Body of pancreas (tissue), 4 donors: ENCODE measurements around the gene RPS6KA5.

Experiments used
- CTCF ChIP-seq, 7 experiments: fragments of 450-650 bp in 4 of 7; fragments of 200-600 bp in 3 of 7; sonication (generic) in 3 of 7; IDR thresholded peaks; one replicate each; pipeline ENCODE4 v1.5.1; 2016 to 2019; ENCODE audit warnings: antibody characterized with exemption in 7 of 7
- POLR2A ChIP-seq, 3 donors: fragments of 450-650 bp; IDR thresholded peaks; one replicate each; pipeline ENCODE4 v1.6.1; 2016; ENCODE audit warnings: antibody characterized with exemption in 3 of 3, mild to moderate bottlenecking in 2 of 3

- no peak for TF ChIP-seq CTCF (IDR thresholded peaks at IDR 0.05)
- TF ChIP-seq POLR2A (IDR thresholded peaks at IDR 0.05): no peak
Measured at GRCh38 chr14:90995785-90996184, 64.7 kb downstream of the RPS6KA5 start.
